Activated CD8-positive, alpha-beta memory T cell treated with anti-CD3 and anti-CD28 coated beads, Interleukin-2, amount 50 U/mL, for 48 hours (primary cell): ENCODE measurements around the gene IL10RA.
A peak's percentile ranks its signal among the peaks of the same experiment; 100 is the strongest.
"Not testable (repeated sequence)": the region's sequence is repeated elsewhere in the genome, so short reads cannot be mapped to it uniquely, and the experiment has no call there.

Experiments
- DNase-seq: peaks from one replicate; pipeline ENCODE4 v3.0.0-alpha.2; 2020

Gene IL10RA

GRCh38 chr11:117985953-117986887 is at the start of gene IL10RA:
Gene IL10RA (plus strand): TSS chr11:117986394. CDS start chr11:117986468, 74 bp downstream.
- peak; percentile 95 for DNase-seq

- DNase-seq: no peak
Measured at GRCh38 chr11:117936973-117937372, 49.2 kb upstream of the IL10RA start.

GRCh38 chr11:117940736-117941135 is 45.5 kb upstream of the IL10RA start:
- no peak for DNase-seq

- DNase-seq: peak; percentile 51
Measured at GRCh38 chr11:117941163-117941707, 45.0 kb upstream of the IL10RA start.

GRCh38 chr11:117941976-117942654 is 44.1 kb upstream of the IL10RA start:
- DNase-seq: no peak

GRCh38 chr11:117944554-117944953 is 41.6 kb upstream of the IL10RA start:
- DNase-seq: no peak

- no peak for DNase-seq
Measured at GRCh38 chr11:117945047-117945810, 41.0 kb upstream of the IL10RA start.

GRCh38 chr11:117946156-117946841 is 39.9 kb upstream of the IL10RA start:
- no peak for DNase-seq

GRCh38 chr11:117946842-117947526 is 39.2 kb upstream of the IL10RA start:
- DNase-seq: peak; percentile 97

- DNase-seq: not testable (repeated sequence)
Measured at GRCh38 chr11:117947751-117948150, 38.4 kb upstream of the IL10RA start.

GRCh38 chr11:117948466-117948865 is 37.7 kb upstream of the IL10RA start:
- not testable (repeated sequence) for DNase-seq

- no peak for DNase-seq
Measured at GRCh38 chr11:117949062-117949461, 37.1 kb upstream of the IL10RA start.

GRCh38 chr11:117950301-117950700 is 35.9 kb upstream of the IL10RA start:
- DNase-seq: no peak

GRCh38 chr11:117950993-117951961 is 34.9 kb upstream of the IL10RA start:
- no peak for DNase-seq

GRCh38 chr11:117953024-117953671 is 33.0 kb upstream of the IL10RA start:
- DNase-seq: no peak

GRCh38 chr11:117958949-117959348 is 27.2 kb upstream of the IL10RA start:
- no peak for DNase-seq

GRCh38 chr11:117959438-117960149 is 26.6 kb upstream of the IL10RA start:
- no peak for DNase-seq

GRCh38 chr11:117960406-117960805 is 25.8 kb upstream of the IL10RA start:
- no peak for DNase-seq

- no peak for DNase-seq
Measured at GRCh38 chr11:117961896-117962295, 24.3 kb upstream of the IL10RA start.
